VCaP (cell line): ENCODE data around the gene GLTP.
A peak's percentile ranks its signal among the peaks of the same experiment; 100 is the strongest.

Source experiments
- H3K27ac ChIP-seq: fragments of 450-650 bp; 2 replicates; pipeline ENCODE4 v1.5.1; 2017
- CTCF ChIP-seq: fragments of 450-650 bp; conservative IDR thresholded peaks from 2 replicates; pipeline ENCODE4 v1.5.1; 2017; ENCODE audit warnings: mild to moderate bottlenecking, moderate library complexity

GLTP gene

GRCh38 chr12:109925185-109925840 lies 45.0 kb upstream of the GLTP start:
- no peak for TF ChIP-seq CTCF

GRCh38 chr12:109923481-109924245 lies 43.3 kb upstream of the GLTP start:
- H3K27ac ChIP-seq, result no peak overlapping the region
- TF ChIP-seq CTCF, result no peak

More at GRCh38 chr12:109925185-109925840, 45.0 kb upstream of the GLTP start:
- H3K27ac ChIP-seq, result no peak overlapping the region

GRCh38 chr12:109923038-109923437 lies 42.7 kb upstream of the GLTP start:
- no peak overlapping the region for H3K27ac ChIP-seq
- no peak for TF ChIP-seq CTCF

GRCh38 chr12:109921982-109922381 lies 41.6 kb upstream of the GLTP start:
- H3K27ac ChIP-seq, result no peak overlapping the region
- TF ChIP-seq CTCF, result no peak

GRCh38 chr12:109920261-109920780 lies 40.0 kb upstream of the GLTP start:
- TF ChIP-seq CTCF, result no peak
- H3K27ac ChIP-seq, result no peak overlapping the region

GRCh38 chr12:109919456-109919855 lies 39.1 kb upstream of the GLTP start:
- no peak for TF ChIP-seq CTCF
- H3K27ac ChIP-seq, result no peak overlapping the region

- TF ChIP-seq CTCF, result no peak
- H3K27ac ChIP-seq, result peak overlapping the region; percentile 49
Measured at GRCh38 chr12:109916045-109916444, 35.7 kb upstream of the GLTP start.
